Gastroesophageal sphincter (tissue), 3 donors: ENCODE results near the gene NAB1.

Experiments used
- CTCF ChIP-seq, 4 experiments: fragments of 200-600 bp in 2 of 4; fragments of 450-650 bp in 2 of 4; sonication (generic) in 1 of 4; IDR thresholded peaks; one replicate each; pipeline ENCODE4 v1.5.1; 2017 to 2019; ENCODE audit warnings: antibody characterized with exemption in 4 of 4, mild to moderate bottlenecking in 2 of 4, moderate library complexity in 2 of 4
- EP300 ChIP-seq: sonication (generic); formaldehyde crosslinking; IDR thresholded peaks from one replicate; pipeline ENCODE4 v1.6.1; 2017; ENCODE audit warnings: antibody characterized with exemption, mild to moderate bottlenecking
- POLR2A ChIP-seq, 2 donors: fragments of 450-650 bp; IDR thresholded peaks; one replicate each; pipeline ENCODE4 v1.6.1; 2017; ENCODE audit warnings: antibody characterized with exemption in 2 of 2, mild to moderate bottlenecking in 2 of 2, moderate library complexity in 1 of 2
- POLR2AphosphoS5 ChIP-seq: sonication (generic); formaldehyde crosslinking; IDR thresholded peaks from one replicate; pipeline ENCODE4 v1.6.1; 2017; ENCODE audit warnings: antibody characterized with exemption

DNA sequence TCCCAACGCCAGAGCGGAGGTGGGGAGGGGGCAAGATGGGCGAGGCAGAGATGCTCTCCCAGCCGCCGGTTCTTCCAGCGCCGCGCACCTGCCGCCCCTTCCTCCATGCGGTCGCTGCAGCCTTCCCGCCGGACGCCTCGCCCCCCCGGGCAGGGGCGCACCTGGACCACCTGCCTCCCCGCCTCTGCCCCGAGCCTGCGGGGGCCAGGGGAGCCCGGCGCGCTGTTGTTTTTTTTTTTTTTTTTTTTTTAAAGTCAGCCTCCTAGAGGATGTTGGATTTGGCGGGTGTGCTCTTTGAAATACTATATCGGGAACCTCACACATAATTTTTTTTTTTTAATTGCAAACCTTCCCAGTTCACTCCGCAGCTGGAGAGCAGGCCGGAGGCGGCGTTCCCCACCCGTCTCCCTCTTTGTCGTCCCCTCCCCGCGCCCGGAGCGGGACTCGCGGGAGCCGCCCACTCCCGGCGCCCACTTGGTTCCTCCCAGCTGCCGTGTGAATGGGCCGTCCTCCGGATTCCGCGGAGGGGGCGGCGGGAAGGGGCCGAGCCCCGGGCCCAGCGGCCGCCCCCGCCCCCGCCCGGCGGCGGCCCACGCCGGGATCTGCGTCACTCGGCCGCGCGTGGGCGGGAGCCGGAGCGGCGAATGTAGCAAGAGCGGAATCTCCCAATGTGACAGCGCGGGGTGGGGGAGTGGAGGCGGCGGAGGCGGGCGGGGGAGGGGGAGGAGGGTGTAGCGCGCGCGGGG is 421 bp upstream of the NAB1 start:
- TF ChIP-seq CTCF (IDR thresholded peaks at IDR 0.05): no peak
- TF ChIP-seq POLR2A (IDR thresholded peaks at IDR 0.05): peak; percentile 56 to 63
- peak; percentile 71 for TF ChIP-seq POLR2AphosphoS5
- TF ChIP-seq EP300: no peak
